GM10266 (cell line): ENCODE data around the gene NAP1L5.

Experiments used
- DNase-seq: peaks from one replicate; pipeline ENCODE4 v3.0.0; 2012; ENCODE audit errors: extremely low spot score
- TF ChIP-seq, protein P1 (sequence below): IDR thresholded peaks from 2 replicates; pipeline ENCODE4 v1.5.1; 2012; ENCODE audit warnings: mild to moderate bottlenecking, low read depth; ENCODE audit not compliant: control insufficient read depth, insufficient read depth; ENCODE audit errors: missing control alignments

NAP1L5 gene, protein sequence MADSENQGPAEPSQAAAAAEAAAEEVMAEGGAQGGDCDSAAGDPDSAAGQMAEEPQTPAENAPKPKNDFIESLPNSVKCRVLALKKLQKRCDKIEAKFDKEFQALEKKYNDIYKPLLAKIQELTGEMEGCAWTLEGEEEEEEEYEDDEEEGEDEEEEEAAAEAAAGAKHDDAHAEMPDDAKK

DNA sequence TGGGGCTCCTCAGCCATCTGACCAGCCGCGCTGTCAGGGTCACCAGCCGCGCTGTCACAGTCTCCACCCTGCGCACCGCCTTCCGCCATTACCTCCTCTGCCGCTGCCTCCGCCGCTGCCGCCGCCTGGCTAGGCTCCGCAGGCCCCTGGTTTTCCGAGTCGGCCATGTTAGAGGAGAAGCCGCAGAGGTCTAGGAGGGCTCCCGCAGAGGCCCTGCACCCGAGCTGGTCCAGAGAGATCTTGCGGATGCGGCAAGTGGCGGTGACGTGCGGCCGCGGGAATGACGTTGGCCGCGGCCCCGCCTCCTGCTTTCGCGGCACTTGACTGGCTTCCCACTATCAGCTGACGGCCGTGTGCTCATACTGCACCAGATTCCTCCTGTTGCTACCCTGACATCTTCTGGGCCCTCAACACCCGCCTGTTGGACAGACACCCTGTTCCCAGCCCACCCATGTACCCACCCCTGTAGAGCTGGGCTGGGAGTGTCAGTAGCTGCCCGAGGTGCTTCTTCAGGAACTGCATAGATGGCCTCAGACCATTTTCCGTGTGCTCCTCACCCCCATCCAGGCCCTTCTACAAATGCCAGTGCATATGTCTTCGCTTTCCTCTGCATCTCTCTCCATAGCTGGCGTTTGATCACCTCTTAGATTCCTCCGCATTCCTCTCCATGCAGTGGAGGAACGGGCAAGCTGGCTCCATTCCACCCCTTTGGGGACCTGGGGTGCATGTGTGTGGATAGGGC is at the start of gene NAP1L5:
Gene NAP1L5, minus strand, starts transcription at position 242 of the 742 bp plus-strand sequence. Its CDS starts 75 bp downstream, at position 167.
- TF ChIP-seq, protein P1, sequence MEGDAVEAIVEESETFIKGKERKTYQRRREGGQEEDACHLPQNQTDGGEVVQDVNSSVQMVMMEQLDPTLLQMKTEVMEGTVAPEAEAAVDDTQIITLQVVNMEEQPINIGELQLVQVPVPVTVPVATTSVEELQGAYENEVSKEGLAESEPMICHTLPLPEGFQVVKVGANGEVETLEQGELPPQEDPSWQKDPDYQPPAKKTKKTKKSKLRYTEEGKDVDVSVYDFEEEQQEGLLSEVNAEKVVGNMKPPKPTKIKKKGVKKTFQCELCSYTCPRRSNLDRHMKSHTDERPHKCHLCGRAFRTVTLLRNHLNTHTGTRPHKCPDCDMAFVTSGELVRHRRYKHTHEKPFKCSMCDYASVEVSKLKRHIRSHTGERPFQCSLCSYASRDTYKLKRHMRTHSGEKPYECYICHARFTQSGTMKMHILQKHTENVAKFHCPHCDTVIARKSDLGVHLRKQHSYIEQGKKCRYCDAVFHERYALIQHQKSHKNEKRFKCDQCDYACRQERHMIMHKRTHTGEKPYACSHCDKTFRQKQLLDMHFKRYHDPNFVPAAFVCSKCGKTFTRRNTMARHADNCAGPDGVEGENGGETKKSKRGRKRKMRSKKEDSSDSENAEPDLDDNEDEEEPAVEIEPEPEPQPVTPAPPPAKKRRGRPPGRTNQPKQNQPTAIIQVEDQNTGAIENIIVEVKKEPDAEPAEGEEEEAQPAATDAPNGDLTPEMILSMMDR, result no peak
- DNase-seq, result peak; percentile 51

DNA sequence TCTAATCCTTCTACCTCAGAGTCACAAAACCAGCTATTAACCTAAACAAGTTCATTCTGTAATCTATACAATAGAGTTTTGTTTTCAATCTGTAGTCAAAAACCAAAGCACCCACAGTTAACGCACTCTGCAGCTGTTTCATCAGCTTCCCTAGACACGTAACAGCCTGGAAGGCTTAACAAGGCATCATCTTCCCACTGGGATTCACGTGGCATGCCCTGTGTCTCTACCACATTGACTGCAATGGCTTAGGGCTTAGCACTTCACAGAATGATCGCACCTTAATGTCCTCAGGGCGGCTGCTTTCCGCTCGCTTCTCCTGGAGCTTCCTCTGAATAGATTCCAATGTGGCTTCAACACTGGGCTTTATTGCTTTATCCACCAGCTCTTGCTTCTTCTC is 49.7 kb upstream of the NAP1L5 start:
- no peak for DNase-seq
- TF ChIP-seq, protein P1, result no peak

DNA sequence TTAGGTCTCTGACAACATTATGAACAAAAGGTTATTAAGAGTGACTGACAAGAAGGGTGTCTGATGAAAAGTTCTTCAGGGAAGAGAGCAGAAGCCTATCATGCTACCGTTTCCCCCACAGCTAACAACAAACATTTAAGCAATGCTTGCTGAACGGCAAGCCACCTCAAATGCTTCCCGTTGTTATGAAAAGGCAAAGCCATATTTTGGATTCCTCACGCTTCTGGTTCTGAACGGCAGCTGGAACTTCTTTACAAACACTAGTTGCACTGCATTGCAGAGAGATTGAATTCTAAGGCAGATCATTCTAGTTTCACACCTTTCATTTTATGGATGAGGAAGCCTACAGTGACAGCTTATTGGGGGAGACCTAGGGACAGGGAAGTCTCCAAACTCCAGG is 48.6 kb upstream of the NAP1L5 start:
- DNase-seq, result no peak
- TF ChIP-seq, protein P1, result no peak

DNA sequence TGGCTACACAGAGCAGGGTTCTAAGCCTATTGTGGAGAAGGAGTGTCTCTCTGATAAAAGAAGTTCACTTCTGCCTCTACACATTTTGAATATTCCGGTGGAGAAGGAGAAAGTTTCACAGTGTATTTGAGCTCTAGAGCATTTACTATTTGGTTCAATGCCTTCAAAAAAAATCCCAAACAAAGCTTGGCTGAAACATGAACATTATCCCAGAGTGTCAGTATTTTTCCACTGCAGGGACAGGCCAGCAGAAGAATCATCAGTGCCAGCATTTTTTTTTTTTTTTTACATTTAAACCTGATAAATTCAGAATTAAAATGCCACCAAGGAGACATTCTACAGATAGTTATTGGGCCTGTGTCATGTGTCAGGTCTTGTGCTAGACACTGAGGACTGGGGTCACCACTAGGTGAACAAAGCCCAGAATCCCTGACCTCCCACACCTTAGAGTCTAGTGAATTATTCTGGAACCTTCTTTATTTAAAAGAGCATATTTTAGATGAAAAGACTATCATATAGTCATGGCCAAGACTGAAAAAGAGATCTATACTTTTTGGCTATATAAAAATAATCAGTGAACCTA is 48.0 kb upstream of the NAP1L5 start:
- DNase-seq, result no peak
- TF ChIP-seq, protein P1, result no peak

DNA sequence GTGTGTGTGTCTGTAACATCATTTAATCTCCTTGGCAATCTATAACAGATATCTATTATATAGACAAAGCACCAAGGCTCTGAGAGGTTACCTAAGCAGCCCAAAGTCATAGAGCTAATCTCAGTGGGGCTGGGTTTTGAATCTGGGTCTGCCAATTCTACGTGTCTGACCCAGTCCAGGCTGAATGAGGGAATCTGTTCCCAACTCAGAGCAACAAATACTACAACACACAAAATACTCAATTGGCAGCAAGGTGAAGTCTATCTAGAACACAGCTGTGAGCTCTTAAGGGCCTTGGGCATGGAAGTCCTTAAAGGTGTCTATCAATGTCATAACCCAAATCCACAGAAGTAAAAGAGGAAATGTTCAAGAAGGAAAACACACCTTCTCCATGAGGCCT is 47.5 kb upstream of the NAP1L5 start:
- TF ChIP-seq, protein P1, result no peak
- DNase-seq, result no peak

DNA sequence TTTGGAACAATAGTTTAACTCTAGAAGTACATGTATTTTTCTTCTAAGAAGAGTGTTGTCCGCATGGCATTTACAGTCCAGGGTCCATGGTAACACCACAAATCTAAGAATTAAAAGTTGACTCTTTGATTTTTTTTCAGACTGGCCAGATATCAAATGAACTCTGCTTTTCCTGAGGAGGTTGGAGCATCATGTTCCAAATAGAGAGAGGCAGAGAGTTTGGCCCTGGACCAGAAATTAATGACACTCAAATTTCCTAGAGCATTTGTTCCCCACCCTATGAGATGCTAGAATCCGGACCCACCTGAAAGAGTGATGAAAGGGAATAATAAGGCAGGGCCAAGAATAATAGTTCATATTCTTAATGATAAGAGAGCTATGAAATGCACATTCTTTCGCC is 47.0 kb upstream of the NAP1L5 start:
- no peak for DNase-seq
- TF ChIP-seq, protein P1, result no peak

DNA sequence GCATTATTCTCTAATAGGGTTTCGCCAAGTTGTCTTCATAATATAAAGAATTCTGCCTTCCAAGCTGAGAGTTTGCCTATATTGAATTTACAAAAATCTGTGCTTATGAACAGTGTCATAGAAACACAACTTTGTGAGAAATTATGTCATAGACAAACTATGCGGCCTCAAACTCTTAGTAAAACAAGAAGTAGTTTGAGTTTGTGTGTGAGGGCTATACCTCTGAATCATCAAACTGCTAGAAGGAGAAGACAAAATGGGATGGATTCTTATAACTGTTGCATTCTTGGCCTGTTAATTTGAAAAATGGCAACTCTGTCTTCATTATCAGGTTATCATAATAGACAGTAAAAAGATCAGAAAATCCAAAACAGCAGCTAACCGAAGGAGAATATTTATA is 46.1 kb upstream of the NAP1L5 start:
- no peak for DNase-seq

More for the DNA sequence above, 46.1 kb upstream of the NAP1L5 start:
- TF ChIP-seq, protein P1, result no peak
